HTR-8/SVneo (cell line): Measurements from ENCODE around the gene VIPR2.
"Not testable (repeated sequence)": the region's sequence is repeated elsewhere in the genome, so short reads cannot be mapped to it uniquely, and the experiment has no call there.

Experiments used
- DNase-seq: peaks from one replicate; pipeline ENCODE4 v3.0.0; 2011; ENCODE audit warnings: low spot score, mixed read lengths; ENCODE audit not compliant: insufficient read length
- FAIRE-seq: peaks from 2 replicates; lab custom pipeline; 2011; peaks lifted over from hg19 to GRCh38; lab: Jason Lieb, UNC

Gene VIPR2

DNA sequence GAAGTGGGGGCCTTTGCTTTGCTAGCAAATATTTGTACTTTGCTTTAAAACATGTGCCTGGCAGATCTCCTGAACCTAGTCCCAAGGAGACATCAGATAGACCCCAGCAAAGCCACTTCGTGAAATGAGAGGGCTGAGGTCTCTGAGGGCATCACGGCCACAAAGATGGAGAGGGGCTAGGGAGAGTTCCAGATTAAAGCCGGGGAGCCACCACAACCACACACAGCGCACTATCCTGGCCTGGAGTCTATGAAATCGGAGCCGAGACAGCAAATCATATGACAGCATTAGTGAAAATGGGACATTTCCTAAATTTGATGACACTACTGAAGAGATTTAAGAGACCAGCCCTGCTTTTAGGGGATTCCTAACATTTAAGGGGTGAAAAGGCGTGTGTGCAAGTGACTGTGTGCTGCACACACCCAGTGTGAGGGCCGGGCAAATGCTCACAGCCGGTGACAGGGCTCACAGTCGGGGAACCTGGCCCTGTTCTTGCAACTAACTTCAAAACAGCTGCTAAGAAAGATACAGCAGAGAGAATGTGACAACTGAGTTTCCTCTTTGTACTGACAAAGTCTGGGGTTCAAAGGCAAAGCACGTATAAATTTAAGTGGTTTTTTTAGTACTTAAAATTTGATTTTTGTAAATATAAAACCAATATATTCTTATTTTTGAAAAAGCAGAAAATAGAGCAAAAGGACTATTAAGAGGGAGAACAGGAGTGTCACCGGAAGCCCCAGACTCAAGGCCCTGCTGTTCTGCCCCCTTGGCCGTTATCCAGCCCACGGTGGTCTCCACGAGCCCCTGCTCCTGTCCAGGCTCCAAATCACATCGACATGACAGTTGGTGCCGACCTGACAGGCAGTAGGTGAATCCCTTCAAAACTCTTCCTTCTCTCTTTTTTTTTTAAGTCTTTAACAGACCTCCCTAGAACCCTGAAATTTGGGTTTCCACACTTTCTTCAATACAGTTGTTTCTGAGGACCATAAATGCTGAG lies 49.5 kb downstream of the VIPR2 start:
- no peak for FAIRE-seq

DNA sequence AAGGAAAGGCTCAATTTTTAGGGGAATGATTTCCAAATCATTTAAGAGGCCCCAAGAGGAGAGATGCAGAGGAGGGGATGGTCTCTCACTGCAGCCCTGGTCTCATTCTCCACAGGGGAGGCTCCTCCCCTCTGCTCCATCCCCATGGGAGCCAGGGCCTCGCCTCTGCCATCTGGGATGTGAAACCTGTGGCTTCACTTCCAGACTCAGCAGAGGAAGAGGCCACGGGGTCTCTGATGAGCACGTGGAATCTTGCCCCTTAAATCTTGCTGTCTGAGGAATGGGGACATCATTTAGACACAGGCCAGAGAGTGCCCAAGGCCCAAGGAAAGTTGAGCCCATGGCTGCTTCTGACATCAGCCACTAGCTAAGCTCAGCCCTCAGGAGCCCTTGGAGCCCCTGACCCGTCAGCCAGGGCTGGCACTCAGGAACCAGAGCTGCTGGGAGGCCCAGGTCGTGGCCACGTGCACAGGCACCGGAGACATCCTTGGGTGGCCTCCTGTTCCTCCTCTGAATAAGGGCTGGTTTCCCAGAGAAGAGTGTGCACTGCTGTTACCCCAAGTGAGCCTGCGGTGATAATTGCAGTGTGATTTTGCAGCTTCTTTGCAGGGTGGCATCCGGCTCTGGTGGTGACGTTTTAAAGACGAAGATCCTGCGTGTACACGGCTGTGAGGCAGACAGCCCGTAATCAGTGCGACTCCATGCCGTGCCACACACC lies 50.5 kb downstream of the VIPR2 start:
- FAIRE-seq (no peak), DNase-seq (no peak)

More for the DNA sequence above, 49.5 kb downstream of the VIPR2 start:
- no peak for DNase-seq

DNA sequence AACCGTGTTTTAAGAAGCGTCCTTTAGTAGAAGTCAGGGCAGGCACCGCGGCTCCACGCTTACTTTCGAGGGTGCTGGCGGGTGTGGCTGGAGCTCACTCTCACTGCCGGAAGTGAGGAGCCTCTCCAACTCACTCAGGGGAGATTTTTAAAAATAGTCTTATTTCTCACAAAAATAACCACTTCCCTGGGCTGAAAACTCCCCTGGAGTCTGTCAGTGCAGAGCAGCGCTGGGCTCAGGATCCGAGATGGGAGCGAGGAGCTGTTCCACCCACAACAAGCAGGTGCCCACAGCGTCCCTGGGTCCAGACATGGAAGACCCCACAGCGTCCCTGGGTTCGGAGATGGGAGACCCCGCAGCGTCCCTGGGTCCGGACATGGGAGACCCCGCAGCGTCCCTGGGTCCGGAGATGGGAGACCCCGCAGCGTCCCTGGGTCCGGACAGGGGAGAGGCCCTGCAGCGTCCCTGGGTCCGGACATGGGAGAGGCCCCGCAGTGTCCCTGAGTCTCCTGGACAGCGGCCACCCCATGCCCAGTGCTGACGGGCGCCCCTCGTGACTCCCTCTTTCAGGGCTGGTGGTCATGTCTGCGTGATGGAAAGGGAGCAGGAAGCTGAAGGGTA lies 51.2 kb downstream of the VIPR2 start:
- FAIRE-seq (no peak), DNase-seq (no peak)

DNA sequence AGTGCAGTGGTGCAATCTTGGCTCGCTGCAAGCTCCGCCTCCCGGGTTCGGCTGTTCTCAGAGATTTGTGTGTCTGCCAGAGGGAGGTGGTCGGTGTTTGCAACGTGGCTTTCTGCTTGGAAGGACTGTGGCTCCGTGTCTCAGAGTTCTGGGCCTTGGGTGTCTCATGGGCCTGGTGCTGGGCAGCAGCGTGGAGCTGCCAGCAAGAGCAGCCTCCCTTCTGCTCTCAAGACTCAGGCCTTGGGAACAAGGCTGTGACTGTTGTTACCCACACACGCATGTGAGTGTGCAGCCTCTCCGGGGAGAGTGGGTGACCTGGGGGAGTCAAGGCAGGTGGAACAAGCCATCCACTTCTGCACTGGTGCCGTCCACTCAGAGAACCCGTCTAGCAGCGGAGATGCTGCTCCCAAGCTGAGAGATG lies 52.0 kb downstream of the VIPR2 start:
- FAIRE-seq: no peak

DNA sequence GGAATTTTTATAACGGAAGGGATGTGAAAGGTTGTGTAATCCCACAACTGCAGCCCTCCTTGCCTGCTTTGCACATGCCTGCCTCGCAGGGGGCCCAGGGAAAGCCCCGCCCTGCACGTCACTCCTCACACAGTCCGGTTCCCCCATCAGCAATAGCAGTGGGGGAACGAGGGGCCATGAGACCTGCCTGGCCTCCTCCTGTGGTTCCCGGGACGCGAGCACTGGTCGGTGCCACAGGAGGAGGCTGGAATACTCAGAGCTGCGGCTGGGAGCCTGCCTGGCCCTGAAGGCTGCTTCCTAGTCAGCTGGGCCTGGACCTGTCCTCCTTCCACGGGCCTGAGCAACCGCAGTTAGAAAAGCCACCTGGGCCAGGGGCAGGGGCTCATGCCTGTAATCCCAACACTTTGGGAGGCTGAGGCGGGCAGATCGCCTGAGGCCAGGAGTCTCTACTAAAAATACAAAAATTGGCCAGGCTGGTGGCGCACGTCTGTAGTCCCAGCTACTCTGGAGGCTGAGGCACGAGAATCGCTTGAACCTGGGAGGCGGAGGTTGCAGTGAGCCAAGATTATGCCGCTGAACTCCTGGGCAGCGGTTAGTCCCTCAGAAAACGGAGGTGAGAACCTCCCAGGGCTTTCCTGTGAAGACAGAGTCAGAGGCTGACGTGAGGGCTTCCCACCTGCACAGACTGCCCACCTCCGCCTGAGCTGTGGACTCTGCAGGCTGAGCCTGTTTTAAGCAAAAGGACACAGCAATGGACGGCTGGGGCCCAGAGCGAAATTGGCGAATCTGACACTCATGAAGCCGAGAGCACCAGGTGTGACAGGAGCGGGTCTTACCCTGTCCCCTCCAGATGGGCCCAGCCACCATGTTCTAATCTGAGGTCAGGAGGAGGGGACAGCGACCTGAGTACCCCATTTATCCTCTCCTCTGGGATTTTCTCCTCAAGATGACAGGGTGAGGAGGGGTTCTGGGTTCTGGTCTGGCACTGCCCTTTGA lies 52.9 kb downstream of the VIPR2 start:
- FAIRE-seq (no peak), DNase-seq (no peak)

More for the DNA sequence above, 52.0 kb downstream of the VIPR2 start:
- DNase-seq: no peak

DNA sequence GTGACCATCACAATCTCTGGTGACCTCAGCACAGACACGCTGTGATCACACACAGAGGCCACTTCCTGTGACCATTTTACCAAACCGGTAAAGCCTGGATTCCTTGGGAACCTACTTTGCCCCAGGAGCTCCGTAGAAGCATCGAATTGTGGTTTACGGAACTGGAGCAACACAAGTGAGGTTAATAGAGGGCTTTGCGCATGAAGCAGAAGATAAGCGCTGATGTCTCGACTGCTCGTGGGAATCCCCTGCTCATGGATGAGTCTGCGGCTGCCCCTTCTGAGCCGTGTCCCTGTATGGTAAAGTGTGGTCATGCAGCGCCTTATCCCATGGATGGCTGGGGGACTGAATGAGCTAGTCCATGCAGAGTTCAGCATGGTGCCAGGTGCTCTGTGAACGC lies 53.6 kb downstream of the VIPR2 start:
- FAIRE-seq (no peak), DNase-seq (no peak)

DNA sequence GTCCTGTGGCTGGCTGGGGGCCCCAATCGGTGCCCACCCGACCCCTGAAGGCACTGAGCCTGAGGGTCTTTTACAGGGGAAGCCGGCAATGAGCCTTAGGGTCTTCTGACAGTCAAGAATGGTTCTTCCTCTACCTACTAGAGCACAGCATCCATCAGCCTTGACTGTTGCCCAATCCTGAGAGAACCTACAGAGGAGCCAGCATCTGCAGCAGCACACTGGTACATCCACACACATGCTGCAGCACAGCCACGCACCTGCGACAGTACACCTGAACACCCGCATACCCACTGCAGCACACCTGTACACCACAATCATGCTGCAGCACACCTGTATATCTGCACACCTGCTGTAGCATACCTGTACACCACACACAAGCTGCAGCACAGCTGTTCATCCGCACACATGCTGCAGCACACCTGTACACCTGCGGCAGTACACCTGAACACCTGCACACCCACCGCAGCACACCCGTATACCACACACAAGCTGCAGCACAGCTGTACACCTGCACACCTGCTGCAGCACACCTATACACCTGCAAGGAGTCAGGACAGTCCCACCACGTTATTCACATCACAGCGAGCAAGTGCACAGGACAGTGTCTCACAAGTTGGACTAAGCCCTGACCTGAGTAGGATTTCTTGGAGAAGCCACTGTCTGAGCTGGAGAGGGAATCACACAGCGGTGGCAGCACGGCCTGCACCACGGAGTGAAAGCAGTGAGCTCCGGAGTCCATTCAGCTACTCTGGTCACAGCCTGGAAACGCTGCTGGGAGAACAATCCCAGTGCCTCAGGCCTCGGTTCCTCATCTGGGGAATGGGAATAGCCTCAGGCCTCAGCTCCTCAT lies 56.4 kb downstream of the VIPR2 start:
- DNase-seq: no peak
- FAIRE-seq: peak; percentile 38

DNA sequence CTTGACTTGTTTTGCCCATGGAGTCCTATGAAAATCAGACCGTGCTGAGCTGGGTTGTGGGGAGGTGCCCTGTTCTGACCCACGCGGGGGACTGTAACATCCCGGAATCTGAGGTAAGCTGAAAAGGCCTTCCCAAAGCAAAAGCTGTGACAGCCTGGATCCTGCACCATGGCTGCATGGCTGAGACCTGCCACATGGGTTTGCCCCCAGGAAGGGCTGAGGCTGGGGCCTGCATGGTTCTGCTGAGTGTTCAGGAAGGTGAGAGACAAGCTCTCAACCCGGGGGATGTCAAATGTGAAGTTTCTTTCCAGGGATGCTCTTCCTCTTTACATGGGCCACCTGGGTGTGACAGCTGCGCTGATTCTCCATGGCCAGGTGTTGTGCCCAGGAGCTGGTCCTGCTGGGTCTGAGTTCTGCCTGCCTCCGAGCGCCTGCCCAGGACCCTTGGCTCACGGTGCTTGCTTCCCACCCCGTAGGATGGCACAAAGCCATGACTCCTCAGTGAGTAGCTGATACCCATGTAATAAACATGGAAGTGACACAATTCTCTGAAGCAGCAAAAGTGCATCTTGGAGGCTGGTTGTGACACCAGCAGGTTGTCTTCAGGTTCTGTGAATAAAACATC lies 58.3 kb downstream of the VIPR2 start:
- FAIRE-seq: no peak
- no peak for DNase-seq

DNA sequence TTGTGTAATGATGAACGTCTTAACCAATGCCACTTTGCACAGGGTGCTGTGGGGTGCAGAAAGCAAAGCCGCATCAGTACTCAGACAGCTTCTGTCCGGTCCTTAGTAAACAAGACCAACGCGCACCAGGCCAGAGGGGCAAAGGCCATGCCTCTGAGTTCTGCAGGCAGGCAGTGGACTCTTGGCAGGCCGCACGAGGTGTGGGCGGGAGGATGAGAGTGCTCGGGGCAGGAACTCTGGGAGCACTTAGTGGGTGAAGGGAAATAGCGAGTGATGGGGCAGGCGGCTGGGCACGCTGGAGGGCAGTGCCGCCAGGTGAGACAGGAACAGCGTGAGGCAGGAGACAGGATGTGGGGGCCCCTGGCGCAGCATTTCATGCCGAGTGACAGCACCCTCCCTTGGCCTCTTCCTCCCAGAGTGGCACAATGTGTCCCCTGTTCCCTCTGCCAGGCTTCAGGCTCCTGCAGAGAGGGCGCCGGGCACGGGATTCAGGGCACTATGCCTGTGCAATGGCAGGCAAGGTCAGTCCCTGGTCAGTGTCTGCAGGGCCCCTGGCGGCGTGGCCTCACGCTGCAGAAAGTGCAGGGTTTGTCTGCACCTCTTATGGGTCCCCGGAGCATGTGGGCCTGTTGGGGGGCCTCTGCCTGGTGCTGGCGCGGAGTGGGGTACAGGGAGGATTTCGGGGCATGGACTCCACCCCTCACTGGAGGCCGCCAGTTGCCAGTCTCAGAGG lies 60.4 kb downstream of the VIPR2 start:
- no peak for FAIRE-seq
- DNase-seq: no peak

DNA sequence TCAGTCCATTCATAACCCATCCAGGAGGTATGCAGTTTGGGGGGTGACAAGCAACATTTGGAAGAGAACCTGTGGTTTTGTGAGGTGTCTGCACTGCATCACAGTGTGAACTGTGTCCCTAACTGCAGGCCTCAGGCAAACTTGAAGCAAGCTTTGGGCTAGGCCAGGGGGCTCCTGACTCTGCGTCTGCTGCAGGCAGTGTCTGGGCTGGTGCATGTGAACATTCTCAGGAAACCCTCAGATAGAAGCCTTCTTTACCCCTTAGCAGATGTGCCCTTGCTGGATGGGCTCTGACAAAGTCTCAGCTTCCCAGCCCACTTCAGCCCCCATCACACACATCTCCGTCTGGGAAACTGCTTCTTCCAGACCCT lies 61.0 kb downstream of the VIPR2 start:
- FAIRE-seq (no peak), DNase-seq (no peak)

DNA sequence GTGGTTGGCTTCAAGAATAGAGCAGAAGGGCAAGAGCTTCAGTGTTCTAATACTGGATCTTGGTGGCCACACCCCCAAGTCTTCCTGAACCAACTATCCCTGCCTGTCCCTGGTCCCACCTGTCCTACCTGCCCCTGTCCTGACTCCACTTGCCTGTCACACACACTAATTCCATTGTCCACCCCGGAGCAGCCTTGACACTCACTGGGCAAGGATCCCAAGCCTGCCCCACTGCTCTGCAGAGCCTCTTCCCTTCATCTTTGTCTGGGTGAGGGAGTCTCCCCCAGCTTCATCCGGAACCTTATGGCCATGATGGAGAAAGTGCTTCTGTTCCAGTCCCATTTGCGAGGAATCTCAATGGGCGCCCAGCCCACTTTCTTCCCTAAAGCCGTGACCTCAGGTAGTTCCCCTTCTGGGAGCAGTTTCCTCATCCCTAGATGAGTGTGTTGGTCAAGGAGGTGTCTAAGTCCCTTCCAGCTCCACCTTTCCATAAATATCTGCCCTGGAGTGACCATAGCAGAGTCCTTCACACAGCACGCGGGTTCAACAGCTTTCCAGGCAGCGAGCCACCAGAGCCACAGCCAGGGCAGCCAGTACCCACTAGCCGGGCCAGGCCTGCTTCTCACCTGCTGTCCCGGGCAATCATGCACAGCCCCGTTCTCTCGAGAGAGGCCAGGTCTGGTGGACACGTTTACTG lies 61.5 kb downstream of the VIPR2 start:
- no peak for DNase-seq
- no peak for FAIRE-seq

DNA sequence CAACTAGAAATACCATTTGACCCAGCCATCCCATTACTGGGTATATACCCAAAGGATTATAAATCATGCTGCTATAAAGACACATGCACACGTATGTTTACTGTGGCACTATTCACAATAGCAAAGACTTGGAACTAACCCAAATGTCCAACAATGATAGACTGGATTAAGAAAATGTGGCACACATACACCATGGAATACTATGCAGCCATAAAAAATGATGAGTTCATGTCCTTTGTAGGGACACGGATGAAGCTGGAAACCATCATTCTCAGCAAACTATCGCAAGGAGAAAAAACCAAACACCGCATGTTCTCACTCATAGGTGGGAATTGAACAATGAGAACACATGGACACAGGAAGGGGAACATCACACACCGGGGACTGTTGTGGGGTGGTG lies 62.6 kb downstream of the VIPR2 start:
- FAIRE-seq, DNase-seq: not testable (repeated sequence)

DNA sequence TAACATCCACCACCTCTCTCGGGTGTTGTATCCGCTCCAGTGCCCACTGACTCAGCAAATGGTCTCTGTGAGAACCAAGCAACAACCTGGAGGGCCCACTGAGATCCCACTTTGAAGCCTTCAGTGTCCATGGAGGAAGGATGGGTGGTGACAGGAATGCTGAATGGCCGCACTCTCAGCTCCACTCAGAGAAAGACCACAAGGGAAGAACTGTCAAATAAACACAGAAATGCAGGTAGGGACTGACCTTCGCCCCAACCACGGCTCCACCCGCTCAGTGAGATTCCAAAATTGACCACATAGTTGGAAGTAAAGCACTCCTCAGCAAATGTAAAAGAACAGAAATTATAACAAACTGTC lies 65.8 kb downstream of the VIPR2 start:
- DNase-seq: no peak
- no peak for FAIRE-seq

DNA sequence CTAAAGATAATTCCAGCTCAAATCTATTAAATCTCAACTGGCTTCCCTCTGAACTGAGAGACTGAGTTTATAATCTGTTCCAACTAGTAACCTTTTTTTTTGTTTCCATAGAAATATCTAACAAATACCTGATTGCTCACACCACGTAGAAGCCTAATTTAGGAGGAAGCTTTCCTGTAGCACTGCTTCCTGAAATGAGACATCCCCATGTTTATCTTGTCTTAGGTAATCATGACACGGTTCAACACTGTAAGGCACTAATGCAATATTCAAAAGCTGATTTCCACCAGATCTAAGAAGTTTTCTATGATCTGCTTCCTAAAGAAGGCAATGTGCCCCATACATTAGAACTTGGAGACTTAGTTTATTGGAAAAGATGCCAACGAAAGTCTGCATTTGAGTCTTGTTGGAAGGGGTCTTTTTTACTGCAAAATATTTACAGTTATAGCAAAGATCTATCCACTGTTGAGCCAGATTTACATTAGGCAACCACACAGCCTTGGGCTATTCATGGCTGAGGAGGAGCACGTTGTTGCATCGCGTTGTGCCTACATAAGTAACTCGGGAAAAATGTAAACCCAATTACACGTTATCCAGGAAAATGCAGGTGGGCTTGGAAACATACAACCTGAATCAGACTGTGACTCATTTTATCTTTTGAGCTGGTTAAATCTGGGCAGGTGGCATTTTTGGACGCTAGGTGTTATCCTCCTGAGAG lies 66.3 kb downstream of the VIPR2 start:
- no peak for DNase-seq
- no peak for FAIRE-seq

DNA sequence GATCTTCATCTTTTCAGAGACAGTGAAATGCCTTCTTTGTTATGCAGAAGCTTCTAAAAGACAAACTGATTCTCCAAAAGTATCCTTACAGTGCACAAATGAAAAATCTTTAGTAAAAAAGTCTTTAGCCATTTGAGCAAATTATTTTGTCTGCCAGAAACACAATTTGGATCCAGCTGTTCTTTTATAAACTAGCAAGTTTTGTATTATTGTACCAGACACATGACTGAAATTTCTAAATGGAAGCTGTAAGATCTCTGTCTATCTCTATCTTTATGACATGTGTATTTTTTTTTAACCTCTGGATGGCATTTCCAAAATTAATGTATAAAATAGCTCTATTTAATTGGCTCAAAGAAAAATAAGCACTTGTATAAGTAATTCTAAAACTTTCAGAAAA lies 68.3 kb downstream of the VIPR2 start:
- no peak for DNase-seq
- no peak for FAIRE-seq

DNA sequence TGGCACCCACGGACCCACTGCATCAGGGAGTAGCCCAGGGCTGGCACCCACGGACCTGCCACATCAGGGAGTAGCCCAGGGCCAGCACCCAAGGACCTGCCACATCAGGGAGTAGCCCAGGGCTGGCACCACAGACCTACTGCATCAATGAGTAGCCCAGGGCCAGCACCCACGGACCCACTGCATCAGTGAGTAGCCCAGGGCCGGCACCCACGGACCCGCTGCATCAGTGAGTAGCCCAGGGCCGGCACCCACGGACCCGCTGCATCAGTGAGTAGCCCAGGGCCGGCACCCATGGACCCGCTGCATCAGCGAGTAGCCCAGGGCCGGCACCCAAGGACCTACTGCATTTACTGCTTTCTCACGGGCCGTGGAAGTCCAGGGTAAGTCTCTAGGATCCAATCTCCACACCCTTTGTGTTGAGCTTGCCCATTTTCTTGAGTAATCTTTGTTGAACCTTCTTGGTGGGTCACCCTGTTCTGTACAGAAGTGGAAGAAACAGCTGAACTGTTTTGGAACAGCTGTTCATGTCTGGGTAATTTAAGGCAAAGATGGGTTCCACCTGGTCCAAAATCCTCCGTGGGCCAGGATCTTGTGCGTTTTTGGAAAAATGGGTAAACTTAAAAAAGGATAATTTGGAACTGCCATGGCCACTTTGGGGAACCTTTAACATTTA lies 69.0 kb downstream of the VIPR2 start:
- FAIRE-seq: no peak

More for the DNA sequence above, 69.0 kb downstream of the VIPR2 start:
- DNase-seq: no peak
